Measurements from ENCODE around the gene OTUD5.
"Not testable (repeated sequence)": the region's sequence is repeated elsewhere in the genome, so short reads cannot be mapped to it uniquely, and the experiment has no call there.

Gene OTUD5

DNA sequence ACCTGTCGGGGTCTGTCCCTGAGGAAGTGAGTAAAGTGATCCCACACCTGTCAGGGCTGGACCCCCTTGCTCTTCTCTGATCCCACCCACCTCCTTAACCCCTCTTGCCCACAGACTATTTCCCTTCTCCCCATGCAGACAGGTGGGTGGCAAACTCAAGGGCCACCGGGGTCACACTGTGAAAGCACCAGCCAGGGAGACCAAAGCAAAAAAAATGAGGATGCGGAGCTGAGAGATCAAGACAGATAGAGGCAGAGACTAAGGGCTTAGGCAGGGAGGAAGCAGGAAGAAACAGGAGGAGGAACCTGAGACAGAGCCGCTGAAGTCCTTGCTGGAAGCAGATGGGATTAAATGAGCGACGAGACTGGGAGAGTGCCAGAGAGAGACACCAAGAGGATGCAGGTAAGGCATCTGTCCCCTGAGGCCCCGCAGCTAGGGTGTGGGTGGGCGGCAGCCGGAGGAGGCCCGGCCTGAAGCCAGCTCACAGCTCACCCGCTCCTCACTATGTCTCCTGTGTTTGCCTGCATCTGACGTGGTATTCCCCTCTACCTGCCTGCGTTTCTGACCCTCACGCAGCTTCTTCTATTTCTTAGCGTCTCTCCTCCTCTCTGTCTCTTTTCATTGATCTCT lies 67.0 kb downstream of the OTUD5 start:
- no peak for DNase-seq (ENCODE audit: low spot score)

DNA sequence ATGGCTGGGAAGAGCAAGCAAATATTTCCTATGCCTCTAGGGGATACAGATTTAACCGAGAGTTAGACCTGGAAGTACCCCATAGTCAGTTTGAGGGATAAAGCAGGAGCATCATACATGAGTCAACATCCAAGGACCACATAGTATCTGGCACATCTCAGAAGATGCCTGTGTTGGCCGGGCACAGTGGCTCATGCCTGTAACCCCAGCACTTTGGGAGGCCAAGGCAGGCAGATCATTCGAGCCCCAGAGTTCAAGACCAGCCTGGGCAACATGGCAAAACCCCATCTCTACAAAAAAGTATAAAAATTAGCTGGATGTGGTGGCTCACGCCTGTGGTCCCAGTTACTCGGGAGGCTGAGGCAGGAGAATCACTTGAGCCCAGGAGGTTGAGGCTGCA lies 70.8 kb downstream of the OTUD5 start:
- not testable (repeated sequence) for DNase-seq (ENCODE audit: low spot score)

DNA sequence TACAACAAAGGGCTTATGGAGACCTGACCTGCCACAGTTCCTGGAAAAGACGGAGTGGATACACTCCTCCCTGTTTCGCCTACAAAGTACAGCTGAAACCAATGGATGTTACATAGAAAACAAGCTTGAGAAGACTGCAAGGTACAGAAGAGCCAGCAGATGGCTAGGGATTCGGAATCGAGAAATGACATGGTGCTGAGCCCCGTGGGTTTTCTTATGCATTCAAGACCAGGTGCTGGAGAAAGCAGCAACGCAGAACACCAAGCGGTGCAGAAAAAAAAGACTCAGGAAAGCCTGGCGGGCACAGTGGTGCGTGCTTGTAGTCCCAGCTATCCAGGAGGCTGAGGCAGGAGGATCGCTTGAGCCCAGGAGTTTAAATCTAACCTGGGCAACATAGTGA lies 73.7 kb downstream of the OTUD5 start:
- DNase-seq (ENCODE audit: low spot score) = no peak

DNA sequence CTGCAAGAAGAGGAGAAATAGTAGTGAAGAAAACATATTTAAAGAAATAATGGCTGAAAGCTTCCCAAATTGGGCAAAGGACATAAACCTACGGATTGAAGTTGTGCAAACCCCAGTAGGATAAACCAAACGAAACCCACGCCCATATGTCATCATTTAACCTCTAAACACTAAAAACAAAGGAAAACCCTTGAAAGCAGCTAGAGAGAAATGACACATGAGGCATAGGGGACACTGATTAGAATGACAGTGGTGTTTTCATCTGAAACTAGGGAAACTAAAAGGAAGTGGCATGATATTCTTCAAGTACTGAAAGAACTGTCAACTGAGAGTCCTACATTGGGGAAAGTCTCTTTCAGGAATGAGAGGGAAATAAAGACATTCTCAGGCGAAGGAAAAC lies 80.5 kb downstream of the OTUD5 start:
- not testable (repeated sequence) for DNase-seq (ENCODE audit: low spot score)
